ENCODE measurements around the gene BEND6. TPM values are rescaled to one million over a fixed set of nuclear protein-coding genes. Genes with fewer than 3 reads are reported as not detected.
"Not testable (repeated sequence)": the region's sequence is repeated elsewhere in the genome, so short reads cannot be mapped to it uniquely, and the experiment has no call there.

BEND6 gene
- total RNA-seq, 1 experiment from 2014 or later: 1.8 TPM

DNA sequence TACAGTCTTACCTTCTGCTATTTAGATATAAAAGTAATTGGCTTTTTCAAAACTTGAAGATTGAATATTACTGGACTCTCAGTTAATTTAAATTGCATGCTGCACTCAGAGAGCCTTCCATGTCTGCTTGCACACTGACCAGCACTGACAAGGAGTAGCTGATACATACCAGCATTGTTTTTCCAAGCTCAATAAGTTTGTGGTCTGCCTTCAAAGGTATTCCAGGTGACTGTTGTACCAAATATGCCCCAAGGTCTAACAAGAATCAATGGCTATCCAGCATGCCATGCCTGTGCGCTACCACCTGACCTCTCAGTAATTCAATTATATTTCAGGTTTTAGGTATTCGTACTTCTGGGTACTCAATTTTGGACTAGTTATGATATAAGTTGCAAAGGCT, 30.0 kb downstream of the BEND6 start:
- H3K27me3 ChIP-seq (ENCODE audit: control insufficient read depth, insufficient read depth, low read length): no peaks in the 10 kb centered on the region
- no peak for DNase-seq

DNA sequence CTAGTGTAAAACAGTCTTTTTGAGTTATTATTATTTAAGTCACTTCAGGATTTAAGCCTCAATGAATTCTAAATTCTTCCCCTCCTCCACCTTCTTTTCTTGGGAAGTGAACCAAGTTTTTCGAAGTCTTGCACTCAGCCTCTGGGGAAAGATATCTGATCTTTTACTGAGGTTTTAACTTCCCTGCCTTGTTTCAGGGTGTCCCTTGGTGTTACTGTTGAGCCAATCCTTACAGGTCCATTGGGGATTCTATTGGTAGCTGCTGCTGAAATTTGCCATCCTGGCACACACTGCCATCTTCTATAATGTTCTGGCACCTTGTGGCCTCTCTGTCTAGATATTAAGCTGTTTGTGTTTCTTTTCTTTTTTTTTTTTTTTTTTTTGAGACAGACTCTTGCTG, 31.7 kb downstream of the BEND6 start:
- H3K4me3 ChIP-seq (ENCODE audit: insufficient read depth, low read depth, low read length): no peak overlapping the region
- H3K27me3 ChIP-seq (ENCODE audit: control insufficient read depth, insufficient read depth, low read length): no peaks in the 10 kb centered on the region
- H3K36me3 ChIP-seq (replicated peaks; ENCODE audit: control insufficient read depth, insufficient read depth, low read length): no peaks in the 10 kb centered on the region
- DNase-seq: no peak

More for the DNA sequence above, 30.0 kb downstream of the BEND6 start:
- no peaks in the 10 kb centered on the region for H3K36me3 ChIP-seq (replicated peaks; ENCODE audit: control insufficient read depth, insufficient read depth, low read length)
- H3K4me3 ChIP-seq (ENCODE audit: insufficient read depth, low read depth, low read length): no peak overlapping the region

DNA sequence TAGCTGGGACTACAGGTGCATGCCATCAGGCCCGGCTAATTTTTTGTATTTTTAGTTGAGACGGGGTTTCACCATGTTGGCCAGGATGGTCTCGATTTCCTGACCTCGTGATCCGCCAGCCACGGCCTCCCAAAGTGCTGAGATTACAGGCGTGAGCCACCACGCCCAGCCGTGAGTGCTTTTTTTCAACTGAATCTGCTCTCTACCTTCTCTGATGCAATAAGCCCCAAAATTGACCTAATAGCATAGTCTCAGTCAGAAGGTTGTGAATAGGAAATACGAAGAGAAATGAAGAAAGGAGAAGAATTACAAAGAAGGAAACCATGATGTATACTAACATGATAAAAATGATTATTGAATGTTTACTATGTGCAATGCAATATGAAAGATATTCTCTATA, 33.2 kb downstream of the BEND6 start:
- H3K4me3 ChIP-seq (ENCODE audit: insufficient read depth, low read depth, low read length): no peak overlapping the region
- H3K27me3 ChIP-seq (ENCODE audit: control insufficient read depth, insufficient read depth, low read length): no peaks in the 10 kb centered on the region
- H3K36me3 ChIP-seq (replicated peaks; ENCODE audit: control insufficient read depth, insufficient read depth, low read length): no peaks in the 10 kb centered on the region
- no peak for DNase-seq

DNA sequence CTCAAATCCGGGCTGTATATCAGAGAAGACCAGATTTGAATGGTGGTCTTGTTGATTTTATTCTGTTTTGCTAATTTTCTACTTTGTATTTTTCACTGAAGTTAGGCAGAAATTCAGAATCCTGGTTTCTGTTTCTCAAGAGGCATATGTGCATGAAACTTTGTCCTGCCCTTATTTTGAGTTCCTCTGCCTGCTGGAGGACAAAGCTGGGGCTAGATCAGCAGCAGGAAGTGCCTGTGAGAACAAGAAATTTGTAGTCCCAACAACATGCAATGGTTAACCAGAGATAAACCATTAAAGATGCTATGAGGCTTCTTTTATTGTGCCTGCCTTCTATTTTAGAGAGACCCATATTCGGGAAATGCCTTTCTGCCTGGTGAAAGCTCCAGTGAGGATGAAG, 37.1 kb downstream of the BEND6 start:
- H3K27me3 ChIP-seq (ENCODE audit: control insufficient read depth, insufficient read depth, low read length): no peaks in the 10 kb centered on the region
- no peak for DNase-seq
- no peaks in the 10 kb centered on the region for H3K36me3 ChIP-seq (replicated peaks; ENCODE audit: control insufficient read depth, insufficient read depth, low read length)
- no peak overlapping the region for H3K4me3 ChIP-seq (ENCODE audit: insufficient read depth, low read depth, low read length)

DNA sequence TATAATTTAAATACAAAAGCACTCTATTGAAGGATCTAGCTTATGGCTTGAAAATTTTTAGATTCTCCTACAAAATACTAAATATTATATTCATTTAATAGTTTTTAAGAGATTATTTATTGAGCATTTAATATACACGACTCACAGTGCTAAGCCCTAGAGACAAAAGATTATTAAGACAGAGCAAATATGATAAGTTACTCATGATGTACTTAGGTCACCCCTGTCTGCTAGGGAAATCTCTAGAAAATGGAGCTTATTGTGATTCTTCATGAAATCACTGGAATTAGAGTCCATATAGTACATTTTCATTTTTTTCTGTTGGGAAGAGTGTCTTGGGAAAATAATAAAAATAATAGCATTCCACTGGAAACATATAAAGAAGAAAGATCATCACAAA, 37.8 kb downstream of the BEND6 start:
- DNase-seq: no peak
- Histone ChIP-seq H3K4me3 (ENCODE audit: insufficient read depth, low read depth, low read length) (no peak overlapping the region), H3K27me3 (ENCODE audit: control insufficient read depth, insufficient read depth, low read length) (no peaks in the 10 kb centered on the region), H3K36me3 (replicated peaks; ENCODE audit: control insufficient read depth, insufficient read depth, low read length) (no peaks in the 10 kb centered on the region)

DNA sequence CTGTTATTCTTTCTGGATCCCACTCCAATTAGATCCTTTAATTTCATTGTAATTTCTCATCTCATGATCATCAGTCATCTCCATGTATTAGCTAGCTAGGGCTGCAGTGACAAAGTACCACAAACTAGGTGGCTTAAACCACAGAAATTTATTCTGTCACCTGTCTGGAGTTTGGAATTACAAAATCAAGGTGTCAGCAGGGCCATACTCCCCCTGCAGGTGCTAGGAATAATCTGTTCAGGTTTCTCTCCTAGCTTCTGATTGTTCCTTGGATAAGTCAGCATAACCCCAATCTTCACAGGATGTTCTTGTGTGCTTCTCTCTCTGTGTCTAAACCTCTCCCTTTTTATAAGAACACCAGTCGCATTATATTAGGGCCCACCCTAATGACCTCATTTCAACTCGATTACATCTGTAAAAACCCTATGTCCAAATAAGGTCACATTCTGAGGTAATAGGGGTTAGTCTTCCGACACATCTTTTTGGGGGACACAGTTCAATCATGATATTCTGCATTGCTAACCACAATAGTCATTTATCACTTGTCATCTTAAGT, 40.5 kb downstream of the BEND6 start:
- no peak overlapping the region for H3K4me3 ChIP-seq (ENCODE audit: insufficient read depth, low read depth, low read length)
- no peaks in the 10 kb centered on the region for H3K27me3 ChIP-seq (ENCODE audit: control insufficient read depth, insufficient read depth, low read length)
- no peaks in the 10 kb centered on the region for H3K36me3 ChIP-seq (replicated peaks; ENCODE audit: control insufficient read depth, insufficient read depth, low read length)
- peak; percentile 39 for DNase-seq

DNA sequence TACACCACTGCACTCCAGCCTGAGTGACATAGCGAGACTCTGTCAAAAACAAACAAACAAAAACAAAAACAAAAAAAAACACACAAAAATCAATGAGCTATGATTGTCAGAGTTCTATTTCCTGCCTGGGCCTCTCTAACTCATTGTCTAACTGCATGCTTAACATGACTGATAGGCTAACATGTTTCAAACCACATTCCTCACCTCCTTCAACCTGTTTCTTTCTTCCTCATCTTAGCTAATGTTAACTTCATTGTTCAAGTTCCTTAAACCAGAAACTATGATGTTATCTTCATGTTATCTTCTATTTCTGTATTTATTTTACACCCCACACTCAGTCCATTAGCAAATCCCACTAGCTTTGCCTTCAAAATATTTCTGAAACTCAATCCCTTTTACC, 41.5 kb downstream of the BEND6 start:
- no peak for DNase-seq

DNA sequence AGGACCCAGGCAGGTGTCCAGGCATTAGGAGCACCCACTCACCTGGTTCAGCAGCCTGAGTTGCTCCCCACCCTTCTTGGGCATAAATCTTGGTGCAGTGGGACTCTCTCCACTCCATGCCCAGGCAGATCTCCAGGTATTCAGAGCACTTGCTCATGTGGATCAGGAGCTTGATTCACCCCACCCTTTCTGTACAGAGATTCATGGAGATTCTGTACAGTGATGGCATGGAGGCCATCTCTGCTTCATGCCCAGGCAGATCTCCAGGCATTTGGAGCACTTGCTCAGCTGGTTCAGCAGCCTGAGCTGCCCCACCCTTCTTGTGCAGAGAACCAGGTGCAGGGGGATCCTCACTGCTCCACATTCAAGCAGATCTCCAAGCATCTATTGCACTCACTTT, 44.1 kb downstream of the BEND6 start:
- Histone ChIP-seq H3K36me3 (replicated peaks; ENCODE audit: control insufficient read depth, insufficient read depth, low read length) (no peaks in the 10 kb centered on the region), H3K27me3 (ENCODE audit: control insufficient read depth, insufficient read depth, low read length) (no peaks in the 10 kb centered on the region), H3K4me3 (ENCODE audit: insufficient read depth, low read depth, low read length) (no peak overlapping the region)
- no peak for DNase-seq

More for the DNA sequence above, 41.5 kb downstream of the BEND6 start:
- H3K4me3 ChIP-seq (ENCODE audit: insufficient read depth, low read depth, low read length): no peak overlapping the region
- no peaks in the 10 kb centered on the region for H3K36me3 ChIP-seq (replicated peaks; ENCODE audit: control insufficient read depth, insufficient read depth, low read length)
- no peaks in the 10 kb centered on the region for H3K27me3 ChIP-seq (ENCODE audit: control insufficient read depth, insufficient read depth, low read length)

DNA sequence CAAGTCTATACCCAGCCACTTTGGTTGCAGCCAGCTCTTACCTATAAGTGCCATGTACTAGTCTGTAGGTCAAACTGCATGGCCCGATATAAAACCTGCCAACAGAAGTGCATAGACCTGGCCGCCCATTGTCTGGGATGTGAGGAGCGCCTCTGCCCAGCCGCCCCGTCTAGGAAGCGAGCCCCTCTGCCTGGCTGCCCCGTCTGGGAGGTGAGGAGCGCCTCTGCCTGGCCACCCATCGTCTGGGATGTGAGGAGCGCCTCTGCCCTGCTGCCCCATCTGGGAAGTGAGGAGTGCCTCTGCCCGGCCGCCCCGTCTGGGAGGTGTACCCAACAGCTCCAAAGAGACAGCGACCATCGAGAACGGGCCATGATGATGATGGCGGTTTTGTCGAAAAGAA, 44.8 kb downstream of the BEND6 start:
- not testable (repeated sequence) for DNase-seq; H3K27me3 ChIP-seq (ENCODE audit: control insufficient read depth, insufficient read depth, low read length); H3K36me3 ChIP-seq (replicated peaks; ENCODE audit: control insufficient read depth, insufficient read depth, low read length); H3K4me3 ChIP-seq (ENCODE audit: insufficient read depth, low read depth, low read length)

DNA sequence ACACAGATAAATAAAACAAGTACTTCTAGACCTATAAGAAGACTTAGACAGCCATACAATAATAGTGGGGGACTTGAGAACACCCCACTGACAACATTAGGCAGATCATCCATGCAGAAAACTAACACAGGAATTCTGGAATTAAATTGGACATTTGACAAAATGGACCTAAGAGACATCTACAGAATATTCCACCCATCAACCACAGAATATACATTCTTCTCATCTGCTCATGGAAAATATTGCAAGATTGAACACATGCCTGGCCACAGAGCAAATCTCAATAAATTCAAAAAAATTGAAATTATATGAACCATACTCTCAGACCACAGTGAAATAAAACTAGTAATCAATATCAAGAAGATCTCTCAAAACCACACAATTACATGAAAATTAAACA, 47.3 kb downstream of the BEND6 start:
- no peak overlapping the region for H3K4me3 ChIP-seq (ENCODE audit: insufficient read depth, low read depth, low read length)
- no peak for DNase-seq
- H3K27me3 ChIP-seq (ENCODE audit: control insufficient read depth, insufficient read depth, low read length): no peaks in the 10 kb centered on the region
- H3K36me3 ChIP-seq (replicated peaks; ENCODE audit: control insufficient read depth, insufficient read depth, low read length): no peaks in the 10 kb centered on the region

DNA sequence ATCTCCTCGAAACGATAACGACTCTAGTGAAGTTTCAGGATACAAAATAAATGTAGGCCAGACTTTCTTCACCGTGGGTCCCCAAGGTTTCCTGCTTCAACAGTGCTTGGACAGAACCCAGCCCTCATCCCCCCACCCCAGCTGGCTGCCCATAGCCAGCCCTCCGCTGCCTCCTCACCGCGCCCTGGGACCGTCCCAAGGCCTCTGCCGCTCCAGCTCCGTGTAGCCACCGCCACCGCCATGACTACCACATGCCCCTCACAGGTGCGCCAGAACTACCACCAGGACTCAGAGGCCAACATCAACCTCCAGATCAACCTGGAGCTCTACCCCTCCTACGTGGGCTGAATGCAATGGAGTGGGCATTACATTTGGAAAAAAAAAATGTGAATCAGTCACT, 49.4 kb downstream of the BEND6 start:
- Histone ChIP-seq H3K36me3 (replicated peaks; ENCODE audit: control insufficient read depth, insufficient read depth, low read length) (no peaks in the 10 kb centered on the region), H3K4me3 (ENCODE audit: insufficient read depth, low read depth, low read length) (no peak overlapping the region), H3K27me3 (ENCODE audit: control insufficient read depth, insufficient read depth, low read length) (no peaks in the 10 kb centered on the region)
- no peak for DNase-seq

DNA sequence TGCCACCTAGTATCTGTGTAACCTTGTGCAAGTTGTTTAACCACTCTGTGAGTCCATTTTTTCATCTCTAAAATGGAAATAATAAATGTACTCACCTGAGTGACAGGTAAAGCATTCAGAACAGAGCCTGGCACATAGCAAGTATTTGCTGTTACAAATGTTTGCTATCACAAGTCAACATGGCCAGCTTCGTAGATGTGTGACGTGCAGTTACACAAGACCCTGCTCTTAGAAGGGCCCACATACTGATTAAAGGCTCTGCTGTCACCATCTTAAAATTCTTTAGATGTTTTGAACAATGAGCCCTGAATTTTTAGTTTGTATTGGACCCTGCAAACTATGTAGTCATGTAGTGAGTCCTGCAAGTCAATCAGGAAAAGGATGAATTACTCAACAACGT, 51.2 kb downstream of the BEND6 start:
- no peak for DNase-seq
- Histone ChIP-seq H3K36me3 (replicated peaks; ENCODE audit: control insufficient read depth, insufficient read depth, low read length) (no peaks in the 10 kb centered on the region), H3K4me3 (ENCODE audit: insufficient read depth, low read depth, low read length) (no peak overlapping the region), H3K27me3 (ENCODE audit: control insufficient read depth, insufficient read depth, low read length) (no peaks in the 10 kb centered on the region)

DNA sequence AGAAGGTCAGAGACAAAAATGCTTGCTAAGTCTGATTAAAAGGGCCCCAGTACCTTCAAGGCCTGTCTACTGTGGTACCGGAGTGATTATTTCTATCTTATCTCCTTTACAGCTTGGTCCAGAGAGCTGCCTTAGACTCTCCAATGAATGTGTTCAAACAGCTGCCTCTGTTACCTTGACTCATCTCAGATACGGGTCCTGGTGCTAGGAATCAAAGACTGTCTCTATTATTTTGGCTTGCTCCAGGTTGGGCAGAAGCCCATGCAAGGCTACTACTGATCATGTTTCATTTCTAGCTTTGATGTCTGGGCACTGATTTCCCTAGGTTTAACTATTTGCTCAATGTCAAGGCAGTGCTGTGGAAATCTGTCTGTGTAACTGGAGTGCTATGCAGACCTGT, 53.2 kb downstream of the BEND6 start:
- not testable (repeated sequence) for H3K36me3 ChIP-seq (replicated peaks; ENCODE audit: control insufficient read depth, insufficient read depth, low read length); H3K4me3 ChIP-seq (ENCODE audit: insufficient read depth, low read depth, low read length); DNase-seq; H3K27me3 ChIP-seq (ENCODE audit: control insufficient read depth, insufficient read depth, low read length)

DNA sequence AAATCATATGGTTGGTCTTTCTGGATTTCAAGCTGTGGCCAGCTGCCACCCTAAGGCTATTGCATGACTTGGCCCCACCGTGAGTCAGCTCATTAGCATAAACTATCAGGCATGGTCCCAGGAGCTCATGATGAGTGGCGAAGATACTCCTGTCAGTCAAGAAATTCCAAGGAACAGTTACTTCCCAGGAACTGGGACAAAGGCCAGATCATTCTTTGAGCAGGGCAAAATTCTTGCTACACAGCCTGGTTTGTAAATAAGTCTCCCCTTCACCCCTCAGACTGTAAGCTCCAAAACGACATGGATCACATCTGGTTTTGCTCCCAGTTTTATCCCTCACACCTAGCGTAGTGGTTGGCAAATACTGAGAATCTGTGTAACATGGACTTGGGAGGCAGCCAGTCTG, 58.6 kb downstream of the BEND6 start:
- DNase-seq: no peak
- H3K4me3 ChIP-seq (ENCODE audit: insufficient read depth, low read depth, low read length): no peak overlapping the region
- H3K36me3 ChIP-seq (replicated peaks; ENCODE audit: control insufficient read depth, insufficient read depth, low read length): no peaks in the 10 kb centered on the region
- no peaks in the 10 kb centered on the region for H3K27me3 ChIP-seq (ENCODE audit: control insufficient read depth, insufficient read depth, low read length)

DNA sequence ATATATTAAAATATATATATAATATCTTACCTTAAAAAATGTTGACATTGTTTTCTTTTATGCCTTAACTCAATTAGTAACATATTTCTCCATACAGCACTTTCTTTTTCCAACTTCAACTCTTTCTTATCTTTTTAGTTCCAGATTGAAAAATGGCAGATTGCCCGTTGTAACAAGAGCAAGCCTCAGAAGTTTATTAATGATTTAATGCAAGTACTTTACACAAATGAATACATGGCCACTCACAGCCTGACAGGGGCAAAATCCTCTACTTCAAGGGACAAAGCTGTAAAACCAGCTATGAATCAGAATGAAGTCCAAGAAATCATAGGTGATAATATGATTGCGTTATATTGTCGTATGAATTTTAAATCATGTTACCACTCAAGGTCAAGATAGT, 62.2 kb downstream of the BEND6 start:
- no peaks in the 10 kb centered on the region for H3K36me3 ChIP-seq (replicated peaks; ENCODE audit: control insufficient read depth, insufficient read depth, low read length)
- DNase-seq: no peak
- H3K4me3 ChIP-seq (ENCODE audit: insufficient read depth, low read depth, low read length): no peak overlapping the region
- H3K27me3 ChIP-seq (ENCODE audit: control insufficient read depth, insufficient read depth, low read length): no peaks in the 10 kb centered on the region

DNA sequence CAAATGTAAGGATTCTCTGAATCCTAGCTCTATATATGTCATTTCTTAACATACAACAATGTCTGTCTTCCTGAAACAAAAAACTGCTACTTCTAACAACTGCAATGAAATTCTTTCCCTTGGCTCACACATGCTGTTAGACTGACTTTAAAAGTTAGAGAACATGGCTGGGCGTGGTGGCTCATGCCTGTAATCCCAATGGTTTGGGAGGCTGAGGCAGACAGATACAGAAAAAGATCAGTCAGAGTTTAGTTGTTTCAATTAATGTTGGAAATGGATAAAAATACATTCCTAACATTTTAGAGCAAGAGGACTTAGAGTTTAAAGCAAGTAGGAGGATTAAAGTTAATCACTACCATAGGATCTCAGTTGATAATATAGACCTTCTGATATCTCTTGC, 62.9 kb downstream of the BEND6 start:
- no peak for DNase-seq
- H3K36me3 ChIP-seq (replicated peaks; ENCODE audit: control insufficient read depth, insufficient read depth, low read length): no peaks in the 10 kb centered on the region
- H3K4me3 ChIP-seq (ENCODE audit: insufficient read depth, low read depth, low read length): no peak overlapping the region
- H3K27me3 ChIP-seq (ENCODE audit: control insufficient read depth, insufficient read depth, low read length): no peaks in the 10 kb centered on the region
